Ovary (tissue), 3 donors: ENCODE measurements around the gene TM4SF18.

Source experiments
- CTCF ChIP-seq, 3 donors: fragments of 450-650 bp in 2 of 3; fragments of 200-600 bp in 1 of 3; IDR thresholded peaks; one replicate each; pipeline versions ENCODE4 v1.5.1 to v1.8.0; 2016 to 2022; ENCODE audit warnings: antibody characterized with exemption in 3 of 3, mild to moderate bottlenecking in 1 of 3
- EP300 ChIP-seq: sonication (generic); formaldehyde crosslinking; IDR thresholded peaks from one replicate; pipeline ENCODE4 v1.6.1; 2017; ENCODE audit warnings: antibody characterized with exemption
- POLR2A ChIP-seq: fragments of 450-650 bp; IDR thresholded peaks from one replicate; pipeline ENCODE4 v1.6.1; 2017; ENCODE audit warnings: antibody characterized with exemption, mild to moderate bottlenecking, moderate library complexity
- donor health status: DM: no; HTN: no; CAD: no.

- TF ChIP-seq CTCF (IDR thresholded peaks at IDR 0.05) = no peak
- no peak for TF ChIP-seq EP300
- no peak for TF ChIP-seq POLR2A
Observed at GRCh38 chr3:149314807-149315578, 18.4 kb downstream of the TM4SF18 start.
